K562 (cell line): ENCODE measurements around the gene RASSF7. TPM values are rescaled to one million over a fixed set of nuclear protein-coding genes. Genes with fewer than 3 reads are reported as not detected.

ENCODE experiments used
- CBX2 ChIP-seq: fragments of 200-600 bp; sonication (generic); IDR thresholded peaks from one replicate; pipeline ENCODE4 v1.6.1; 2012; ENCODE audit warnings: mild to moderate bottlenecking, low read length, inconsistent platforms; ENCODE audit not compliant: insufficient read depth, poor library complexity, severe bottlenecking
- CBX8 ChIP-seq: fragments of 200-600 bp; sonication (generic); IDR thresholded peaks from 2 replicates; pipeline ENCODE4 v1.6.1; 2012; ENCODE audit warnings: borderline replicate concordance, mixed run types, low read depth, mild to moderate bottlenecking, moderate library complexity, mixed read lengths, low read length, control low read depth, inconsistent platforms; ENCODE audit not compliant: poor library complexity, severe bottlenecking; ENCODE audit errors: extremely low read depth
- COPS2 ChIP-seq: fragments of 450-650 bp; conservative IDR thresholded peaks from 2 replicates; pipeline ENCODE4 v1.6.1; 2016; ENCODE audit warnings: mild to moderate bottlenecking, moderate library complexity
- ELF4 ChIP-seq: fragments of 450-650 bp; formaldehyde crosslinking; IDR thresholded peaks from 2 replicates; pipeline ENCODE4 v1.4.0; 2022; ENCODE audit warnings: missing genetic modification characterization
- HMGN3 ChIP-seq: IDR thresholded peaks from 2 replicates; pipeline ENCODE4 v1.6.1; 2011; ENCODE audit warnings: borderline replicate concordance, low read depth, mild to moderate bottlenecking, mixed read lengths, low read length; ENCODE audit not compliant: insufficient read length; ENCODE audit errors: extremely low read depth
- KLF16 ChIP-seq: IDR thresholded peaks from 2 replicates; pipeline ENCODE4 v1.6.1; 2016; ENCODE audit warnings: antibody characterized with exemption
- KLF6 ChIP-seq: fragments of 250-450 bp; sonication (Bioruptor Pico); IDR thresholded peaks from 2 replicates; pipeline ENCODE4 v1.4.0; 2020; ENCODE audit warnings: mild to moderate bottlenecking, moderate library complexity, borderline replicate concordance
- MTA2 ChIP-seq: fragments of 450-650 bp; IDR thresholded peaks from 2 replicates; pipeline ENCODE4 v1.6.1; 2016; ENCODE audit warnings: low read depth
- PURB ChIP-seq: sonication (generic); formaldehyde crosslinking; IDR thresholded peaks from 2 replicates; pipeline ENCODE4 v1.9.0; 2021; ENCODE audit warnings: low read depth, mild to moderate bottlenecking, missing genetic modification reagents
- RBM22 ChIP-seq: fragments of 200-400 bp; formaldehyde crosslinking; IDR thresholded peaks from 2 replicates; pipeline ENCODE4 v1.6.1; 2018; ENCODE audit warnings: low read length, low read depth; ENCODE audit not compliant: poor library complexity, severe bottlenecking
- SIRT6 ChIP-seq: IDR thresholded peaks from one replicate; pipeline ENCODE4 v1.6.1; 2012; ENCODE audit warnings: low read depth, mild to moderate bottlenecking, control low read depth, inconsistent platforms, low read length, moderate library complexity
- TARDBP ChIP-seq: fragments of 450-650 bp; IDR thresholded peaks from 2 replicates; pipeline ENCODE4 v1.6.1; 2016
- ZKSCAN3 ChIP-seq: fragments of 250-450 bp; sonication (Bioruptor Pico); IDR thresholded peaks from 2 replicates; pipeline ENCODE4 v1.4.0; 2020
- ZNF165 ChIP-seq: fragments of 250-450 bp; sonication (Bioruptor Pico); IDR thresholded peaks from 2 replicates; pipeline ENCODE4 v1.4.0; 2020; ENCODE audit warnings: borderline replicate concordance
- ZNF57 ChIP-seq: fragments of 450-650 bp; formaldehyde crosslinking; IDR thresholded peaks from 2 replicates; pipeline ENCODE4 v1.4.0; 2020; ENCODE audit warnings: mild to moderate bottlenecking, moderate library complexity
- polyA plus RNA-seq, 8 experiments: library from polyadenylated mRNA; depleted of rRNA in 4 of 8; stranded (reverse) in 5 of 8; unstranded in 3 of 8; fragments of >200 nt; fragmentation: Nextera tagmentation in 2 of 8; fragmentation: Illumina TruSeq in 1 of 8; extraction: Ambion mirVana in 2 of 8; extraction: Trizol in 1 of 8; gene quantifications; 2 replicates each; pipeline versions ENCODE4 v1.2.1 to v1.2.3, GENCODE V29; 2011 to 2014; ENCODE audit warnings: inconsistent platforms in 1 of 8, missing spikeins in 1 of 8
- total RNA-seq, 7 experiments: library from RNA; depleted of rRNA in 6 of 7; stranded (reverse); fragments of >200 nt in 6 of 7; fragmentation: Illumina TruSeq in 2 of 7; extraction: Trizol in 2 of 7; gene quantifications; 2 replicates each; pipeline versions ENCODE4 v1.2.1 to v1.2.3, GENCODE V29; 2011 to 2021; ENCODE audit warnings: low replicate concordance in 1 of 7
- TF ChIP-seq, protein P1 (sequence below): IDR thresholded peaks from 2 replicates; pipeline ENCODE4 v1.6.1; 2012; ENCODE audit warnings: low read depth, low read length, improper control_type of control experiment, borderline replicate concordance
- TF ChIP-seq, protein P2 (sequence below): sonication (generic); formaldehyde crosslinking; IDR thresholded peaks from 2 replicates; pipeline ENCODE4 v1.8.1; 2023; ENCODE audit warnings: mild to moderate bottlenecking, missing genetic modification reagents, moderate library complexity
- TF ChIP-seq, protein P3 (sequence below): fragments of 200-800 bp; sonication (Bioruptor generic); IDR thresholded peaks from 2 replicates; pipeline ENCODE4 v1.6.1; 2017; ENCODE audit warnings: missing genetic modification characterization, missing compliant biosample characterization
- TF ChIP-seq, protein P4 (sequence below): fragments of 250-450 bp; sonication (Bioruptor Pico); IDR thresholded peaks from 2 replicates; pipeline ENCODE4 v1.8.0; 2021; ENCODE audit warnings: borderline replicate concordance, mild to moderate bottlenecking, moderate library complexity; ENCODE audit not compliant: poor library complexity, severe bottlenecking
- TF ChIP-seq, protein P5 (sequence below): fragments of 250-450 bp; sonication (Bioruptor Pico); IDR thresholded peaks from 2 replicates; pipeline ENCODE4 v1.5.0; 2020; ENCODE audit warnings: mild to moderate bottlenecking

RASSF7 gene
- total and polyA plus RNA-seq, 9 of the 15 experiments (the other 6 are each of a cell fraction or from before 2014, with no cell fraction given) = 0.41 to 45.2 (median 18.6) TPM

DNA sequence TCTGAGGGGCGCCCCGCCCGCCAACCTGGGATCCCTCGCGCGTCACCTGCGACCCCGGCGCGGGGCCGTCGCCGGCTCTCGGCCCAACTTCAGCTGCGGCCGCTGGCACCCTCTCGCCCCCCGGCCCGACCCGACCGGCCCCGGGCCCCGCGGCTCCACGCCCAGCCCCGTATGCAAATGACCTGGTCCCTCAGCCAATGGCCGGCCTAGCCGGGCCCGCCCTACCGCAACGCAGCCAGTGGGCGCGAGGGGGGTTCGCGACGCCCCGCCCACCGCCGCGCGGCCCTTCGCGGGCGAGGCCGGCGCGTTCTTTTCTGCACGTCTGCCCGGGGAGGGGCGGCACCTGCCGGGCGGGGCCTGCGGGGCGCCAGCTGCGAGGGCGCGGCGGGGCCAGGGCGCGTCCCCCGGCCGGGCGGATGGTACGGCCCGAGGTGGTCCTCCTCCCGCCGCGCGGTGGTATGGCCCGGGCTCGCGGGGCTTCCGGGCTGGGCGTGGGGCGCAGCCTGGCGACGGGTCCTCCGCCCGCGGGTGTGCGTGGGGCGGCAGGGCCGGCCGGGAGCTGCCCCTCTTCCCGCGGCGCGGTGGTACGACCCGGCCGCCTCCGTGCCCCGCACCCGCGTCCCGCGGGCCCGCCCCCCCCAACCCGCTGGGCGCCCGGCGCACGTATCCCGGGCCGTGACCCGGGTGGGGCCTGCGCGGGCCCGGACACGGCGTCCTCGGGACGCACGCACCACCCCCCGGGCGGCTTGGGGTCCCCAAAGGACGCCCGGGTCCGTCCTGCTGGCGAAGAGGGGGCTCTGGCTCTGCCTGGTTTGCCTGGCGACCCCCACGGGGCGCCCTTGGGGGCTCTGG, 7.8 kb downstream of the RASSF7 start (continued):
- TF ChIP-seq, protein P1, sequence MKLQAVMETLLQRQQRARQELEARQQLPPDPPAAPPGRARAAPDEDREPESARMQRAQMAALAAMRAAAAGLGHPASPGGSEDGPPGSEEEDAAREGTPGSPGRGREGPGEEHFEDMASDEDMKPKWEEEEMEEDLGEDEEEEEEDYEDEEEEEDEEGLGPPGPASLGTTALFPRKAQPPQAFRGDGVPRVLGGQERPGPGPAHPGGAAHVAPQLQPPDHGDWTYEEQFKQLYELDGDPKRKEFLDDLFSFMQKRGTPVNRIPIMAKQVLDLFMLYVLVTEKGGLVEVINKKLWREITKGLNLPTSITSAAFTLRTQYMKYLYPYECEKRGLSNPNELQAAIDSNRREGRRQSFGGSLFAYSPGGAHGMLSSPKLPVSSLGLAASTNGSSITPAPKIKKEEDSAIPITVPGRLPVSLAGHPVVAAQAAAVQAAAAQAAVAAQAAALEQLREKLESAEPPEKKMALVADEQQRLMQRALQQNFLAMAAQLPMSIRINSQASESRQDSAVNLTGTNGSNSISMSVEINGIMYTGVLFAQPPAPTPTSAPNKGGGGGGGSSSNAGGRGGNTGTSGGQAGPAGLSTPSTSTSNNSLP = no peak
- no peak for TF ChIP-seq ZKSCAN3
- no peak for TF ChIP-seq ZNF165
- TF ChIP-seq ELF4 (CRISPR knock-in tag) = no peak
- TF ChIP-seq SIRT6 = no peak
- no peak for TF ChIP-seq COPS2
- no peak for TF ChIP-seq MTA2
- TF ChIP-seq CBX2 = no peak
- TF ChIP-seq, protein P2, sequence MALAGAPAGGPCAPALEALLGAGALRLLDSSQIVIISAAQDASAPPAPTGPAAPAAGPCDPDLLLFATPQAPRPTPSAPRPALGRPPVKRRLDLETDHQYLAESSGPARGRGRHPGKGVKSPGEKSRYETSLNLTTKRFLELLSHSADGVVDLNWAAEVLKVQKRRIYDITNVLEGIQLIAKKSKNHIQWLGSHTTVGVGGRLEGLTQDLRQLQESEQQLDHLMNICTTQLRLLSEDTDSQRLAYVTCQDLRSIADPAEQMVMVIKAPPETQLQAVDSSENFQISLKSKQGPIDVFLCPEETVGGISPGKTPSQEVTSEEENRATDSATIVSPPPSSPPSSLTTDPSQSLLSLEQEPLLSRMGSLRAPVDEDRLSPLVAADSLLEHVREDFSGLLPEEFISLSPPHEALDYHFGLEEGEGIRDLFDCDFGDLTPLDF (CRISPR knock-in tag) = no peak
- TF ChIP-seq TARDBP = no peak
- TF ChIP-seq, protein P3, sequence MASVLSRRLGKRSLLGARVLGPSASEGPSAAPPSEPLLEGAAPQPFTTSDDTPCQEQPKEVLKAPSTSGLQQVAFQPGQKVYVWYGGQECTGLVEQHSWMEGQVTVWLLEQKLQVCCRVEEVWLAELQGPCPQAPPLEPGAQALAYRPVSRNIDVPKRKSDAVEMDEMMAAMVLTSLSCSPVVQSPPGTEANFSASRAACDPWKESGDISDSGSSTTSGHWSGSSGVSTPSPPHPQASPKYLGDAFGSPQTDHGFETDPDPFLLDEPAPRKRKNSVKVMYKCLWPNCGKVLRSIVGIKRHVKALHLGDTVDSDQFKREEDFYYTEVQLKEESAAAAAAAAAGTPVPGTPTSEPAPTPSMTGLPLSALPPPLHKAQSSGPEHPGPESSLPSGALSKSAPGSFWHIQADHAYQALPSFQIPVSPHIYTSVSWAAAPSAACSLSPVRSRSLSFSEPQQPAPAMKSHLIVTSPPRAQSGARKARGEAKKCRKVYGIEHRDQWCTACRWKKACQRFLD = no peak
- no peak for TF ChIP-seq PURB (CRISPR knock-in tag)
- no peak for TF ChIP-seq CBX8
- TF ChIP-seq ZNF57 = no peak
- TF ChIP-seq KLF6 (CRISPR knock-in tag) = no peak
- TF ChIP-seq, protein P4, sequence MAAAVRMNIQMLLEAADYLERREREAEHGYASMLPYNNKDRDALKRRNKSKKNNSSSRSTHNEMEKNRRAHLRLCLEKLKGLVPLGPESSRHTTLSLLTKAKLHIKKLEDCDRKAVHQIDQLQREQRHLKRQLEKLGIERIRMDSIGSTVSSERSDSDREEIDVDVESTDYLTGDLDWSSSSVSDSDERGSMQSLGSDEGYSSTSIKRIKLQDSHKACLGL (CRISPR knock-in tag) = no peak
- TF ChIP-seq KLF16 = no peak
- TF ChIP-seq RBM22 = no peak
- TF ChIP-seq, protein P5, sequence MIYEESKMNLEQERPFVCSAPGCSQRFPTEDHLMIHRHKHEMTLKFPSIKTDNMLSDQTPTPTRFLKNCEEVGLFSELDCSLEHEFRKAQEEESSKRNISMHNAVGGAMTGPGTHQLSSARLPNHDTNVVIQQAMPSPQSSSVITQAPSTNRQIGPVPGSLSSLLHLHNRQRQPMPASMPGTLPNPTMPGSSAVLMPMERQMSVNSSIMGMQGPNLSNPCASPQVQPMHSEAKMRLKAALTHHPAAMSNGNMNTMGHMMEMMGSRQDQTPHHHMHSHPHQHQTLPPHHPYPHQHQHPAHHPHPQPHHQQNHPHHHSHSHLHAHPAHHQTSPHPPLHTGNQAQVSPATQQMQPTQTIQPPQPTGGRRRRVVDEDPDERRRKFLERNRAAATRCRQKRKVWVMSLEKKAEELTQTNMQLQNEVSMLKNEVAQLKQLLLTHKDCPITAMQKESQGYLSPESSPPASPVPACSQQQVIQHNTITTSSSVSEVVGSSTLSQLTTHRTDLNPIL = no peak
- peak; percentile 46 for TF ChIP-seq HMGN3
